Measurements from ENCODE around the gene CXCL8. TPM values are rescaled to one million over a fixed set of nuclear protein-coding genes. Genes with fewer than 3 reads are reported as not detected.

The CXCL8 gene
- total and polyA plus RNA-seq, 9 of the 15 experiments (the other 6 are each of a cell fraction or from before 2014, with no cell fraction given) = 1.6 to 7.7 (median 3.3) TPM

DNA sequence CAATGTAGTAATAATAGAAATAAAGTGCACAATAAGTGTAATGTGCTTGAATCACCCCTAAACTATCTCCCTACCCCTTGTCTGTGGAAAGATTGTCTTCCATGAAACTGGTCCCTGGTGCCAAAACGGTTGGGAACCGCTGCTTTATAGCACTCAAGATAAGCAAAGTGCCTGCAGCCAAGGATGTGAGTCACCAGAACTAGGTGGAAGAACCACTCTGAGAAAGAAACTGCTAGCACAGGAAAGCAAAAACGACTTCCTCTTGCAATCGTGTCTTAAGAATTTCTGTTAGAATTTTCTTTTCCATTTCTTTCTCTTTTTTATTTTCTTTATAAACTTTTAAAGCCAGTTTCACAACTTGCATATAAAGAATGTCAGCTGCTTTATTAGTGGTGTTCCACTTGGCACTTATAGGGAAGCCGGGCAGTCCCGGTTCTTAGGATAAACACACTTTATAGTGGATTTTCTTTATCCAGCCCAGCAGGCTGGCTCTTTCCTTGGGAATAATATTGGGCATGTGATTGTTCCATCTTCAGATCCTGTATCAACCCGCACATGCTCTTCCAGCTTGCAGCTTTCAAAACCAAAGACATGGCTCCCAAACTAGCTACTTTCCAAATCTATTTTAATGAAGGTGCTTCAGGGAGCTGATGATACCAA, 32.3 kb upstream of the CXCL8 start (continued):
- TF ChIP-seq NCOA1 (IDR thresholded peaks at IDR 0.05; ENCODE audit: low read depth) (peak; percentile 46; the same call in 1 of the 2 replicates), TBL1XR1 (IDR thresholded peaks at IDR 0.05; ENCODE audit: low read length in 2 of 2) (peak in 1 of 2 experiments; percentile 18; a peak in 1 of 4 replicates), ETV5 (CRISPR knock-in tag; IDR thresholded peaks at IDR 0.05; ENCODE audit: low read depth) (peak; percentile 67; the same call in 1 of the 2 replicates), ZC3H11A (IDR thresholded peaks at IDR 0.05; ENCODE audit: low read depth, low read length) (no peak), ETV6 (IDR thresholded peaks at IDR 0.05; ENCODE audit: borderline replicate concordance in 1 of 2, low read depth in 2 of 2, low read length in 1 of 2) (0 out of 4 replicates have a peak, but pooled peaks of 1 of the 2 experiments have one; percentile 72), ETV6 (CRISPR knock-in tag; IDR thresholded peaks at IDR 0.05; ENCODE audit: borderline replicate concordance) (no peak), NFE2 (IDR thresholded peaks at IDR 0.05; ENCODE audit: low read depth) (peak; percentile 43; the same call in 1 of the 2 replicates), SOX6 (IDR thresholded peaks at IDR 0.05) (0 out of 2 replicates have a peak, but pooled peaks have one; percentile 21), SMAD4 (CRISPR knock-in tag; conservative IDR thresholded peaks at IDR 0.05) (peak; percentile 54; the same call in 1 of the 2 replicates), ZNF644 (tag; IDR thresholded peaks at IDR 0.05; ENCODE audit: low read depth) (0 out of 2 replicates have a peak, but pooled peaks have one; percentile 42), ZFP36 (IDR thresholded peaks at IDR 0.05; ENCODE audit: low read depth, low read length, partially characterized antibody) (peak; percentile 63), ZNF79 (CRISPR knock-in tag; IDR thresholded peaks at IDR 0.05; ENCODE audit: low read depth) (no peak), ZNF668 (CRISPR knock-in tag; IDR thresholded peaks at IDR 0.05) (no peak), CREM (IDR thresholded peaks at IDR 0.05; ENCODE audit: low read depth) (peak; percentile 61), ZNF785 (CRISPR knock-in tag; IDR thresholded peaks at IDR 0.05) (no peak)
- TF ChIP-seq, protein P1, sequence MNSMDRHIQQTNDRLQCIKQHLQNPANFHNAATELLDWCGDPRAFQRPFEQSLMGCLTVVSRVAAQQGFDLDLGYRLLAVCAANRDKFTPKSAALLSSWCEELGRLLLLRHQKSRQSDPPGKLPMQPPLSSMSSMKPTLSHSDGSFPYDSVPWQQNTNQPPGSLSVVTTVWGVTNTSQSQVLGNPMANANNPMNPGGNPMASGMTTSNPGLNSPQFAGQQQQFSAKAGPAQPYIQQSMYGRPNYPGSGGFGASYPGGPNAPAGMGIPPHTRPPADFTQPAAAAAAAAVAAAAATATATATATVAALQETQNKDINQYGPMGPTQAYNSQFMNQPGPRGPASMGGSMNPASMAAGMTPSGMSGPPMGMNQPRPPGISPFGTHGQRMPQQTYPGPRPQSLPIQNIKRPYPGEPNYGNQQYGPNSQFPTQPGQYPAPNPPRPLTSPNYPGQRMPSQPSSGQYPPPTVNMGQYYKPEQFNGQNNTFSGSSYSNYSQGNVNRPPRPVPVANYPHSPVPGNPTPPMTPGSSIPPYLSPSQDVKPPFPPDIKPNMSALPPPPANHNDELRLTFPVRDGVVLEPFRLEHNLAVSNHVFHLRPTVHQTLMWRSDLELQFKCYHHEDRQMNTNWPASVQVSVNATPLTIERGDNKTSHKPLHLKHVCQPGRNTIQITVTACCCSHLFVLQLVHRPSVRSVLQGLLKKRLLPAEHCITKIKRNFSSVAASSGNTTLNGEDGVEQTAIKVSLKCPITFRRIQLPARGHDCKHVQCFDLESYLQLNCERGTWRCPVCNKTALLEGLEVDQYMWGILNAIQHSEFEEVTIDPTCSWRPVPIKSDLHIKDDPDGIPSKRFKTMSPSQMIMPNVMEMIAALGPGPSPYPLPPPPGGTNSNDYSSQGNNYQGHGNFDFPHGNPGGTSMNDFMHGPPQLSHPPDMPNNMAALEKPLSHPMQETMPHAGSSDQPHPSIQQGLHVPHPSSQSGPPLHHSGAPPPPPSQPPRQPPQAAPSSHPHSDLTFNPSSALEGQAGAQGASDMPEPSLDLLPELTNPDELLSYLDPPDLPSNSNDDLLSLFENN (IDR thresholded peaks at IDR 0.05; ENCODE audit: low read depth in 2 of 2, low read length in 2 of 2) = peak in 1 of 2 experiments; percentile 28; a peak in 1 of 4 replicates
- TF ChIP-seq, protein P2, sequence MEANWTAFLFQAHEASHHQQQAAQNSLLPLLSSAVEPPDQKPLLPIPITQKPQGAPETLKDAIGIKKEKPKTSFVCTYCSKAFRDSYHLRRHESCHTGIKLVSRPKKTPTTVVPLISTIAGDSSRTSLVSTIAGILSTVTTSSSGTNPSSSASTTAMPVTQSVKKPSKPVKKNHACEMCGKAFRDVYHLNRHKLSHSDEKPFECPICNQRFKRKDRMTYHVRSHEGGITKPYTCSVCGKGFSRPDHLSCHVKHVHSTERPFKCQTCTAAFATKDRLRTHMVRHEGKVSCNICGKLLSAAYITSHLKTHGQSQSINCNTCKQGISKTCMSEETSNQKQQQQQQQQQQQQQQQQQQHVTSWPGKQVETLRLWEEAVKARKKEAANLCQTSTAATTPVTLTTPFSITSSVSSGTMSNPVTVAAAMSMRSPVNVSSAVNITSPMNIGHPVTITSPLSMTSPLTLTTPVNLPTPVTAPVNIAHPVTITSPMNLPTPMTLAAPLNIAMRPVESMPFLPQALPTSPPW (CRISPR knock-in tag; IDR thresholded peaks at IDR 0.05) = peak; percentile 5; the same call in 1 of the 2 replicates
- TF ChIP-seq, protein P3, sequence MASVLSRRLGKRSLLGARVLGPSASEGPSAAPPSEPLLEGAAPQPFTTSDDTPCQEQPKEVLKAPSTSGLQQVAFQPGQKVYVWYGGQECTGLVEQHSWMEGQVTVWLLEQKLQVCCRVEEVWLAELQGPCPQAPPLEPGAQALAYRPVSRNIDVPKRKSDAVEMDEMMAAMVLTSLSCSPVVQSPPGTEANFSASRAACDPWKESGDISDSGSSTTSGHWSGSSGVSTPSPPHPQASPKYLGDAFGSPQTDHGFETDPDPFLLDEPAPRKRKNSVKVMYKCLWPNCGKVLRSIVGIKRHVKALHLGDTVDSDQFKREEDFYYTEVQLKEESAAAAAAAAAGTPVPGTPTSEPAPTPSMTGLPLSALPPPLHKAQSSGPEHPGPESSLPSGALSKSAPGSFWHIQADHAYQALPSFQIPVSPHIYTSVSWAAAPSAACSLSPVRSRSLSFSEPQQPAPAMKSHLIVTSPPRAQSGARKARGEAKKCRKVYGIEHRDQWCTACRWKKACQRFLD (CRISPR knock-in tag; IDR thresholded peaks at IDR 0.05) = peak; percentile 61; the same call in 1 of the 2 replicates
- TF ChIP-seq, protein P4, sequence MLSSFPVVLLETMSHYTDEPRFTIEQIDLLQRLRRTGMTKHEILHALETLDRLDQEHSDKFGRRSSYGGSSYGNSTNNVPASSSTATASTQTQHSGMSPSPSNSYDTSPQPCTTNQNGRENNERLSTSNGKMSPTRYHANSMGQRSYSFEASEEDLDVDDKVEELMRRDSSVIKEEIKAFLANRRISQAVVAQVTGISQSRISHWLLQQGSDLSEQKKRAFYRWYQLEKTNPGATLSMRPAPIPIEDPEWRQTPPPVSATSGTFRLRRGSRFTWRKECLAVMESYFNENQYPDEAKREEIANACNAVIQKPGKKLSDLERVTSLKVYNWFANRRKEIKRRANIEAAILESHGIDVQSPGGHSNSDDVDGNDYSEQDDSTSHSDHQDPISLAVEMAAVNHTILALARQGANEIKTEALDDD (IDR thresholded peaks at IDR 0.05) = peak; percentile 84
